Activated naive CD4-positive, alpha-beta T cell treated with anti-CD3 and anti-CD28 coated beads, Interleukin-2, amount 50 U/mL, for 72 hours (primary cell): ENCODE measurements around the gene SH2D1B. TPM values are rescaled to one million over a fixed set of nuclear protein-coding genes. Genes with fewer than 3 reads are reported as not detected.

Experiments
- ATAC-seq, 2 donors: fragments of 150-1000 bp; cut with Tn5 transposase; 2 replicates each; pipeline ENCODE4 v1.10.0; 2021; ENCODE audit warnings: mild to moderate bottlenecking in 2 of 2, moderate library complexity in 2 of 2
- DNase-seq, 2 donors: peaks; one replicate each; pipeline ENCODE4 v3.0.0; 2021 to 2022; ENCODE audit warnings: low spot score in 2 of 2
- H3K27ac Mint-ChIP-seq, 2 donors: one replicate each; pipeline ENCODE4 v1.8.0; 2022; ENCODE audit warnings: mild to moderate bottlenecking in 2 of 2, mixed read lengths in 2 of 2
- H3K36me3 Mint-ChIP-seq, 2 donors: one replicate each; pipeline ENCODE4 v1.8.0; 2022; ENCODE audit warnings: mixed read lengths in 2 of 2
- H3K9me3 Mint-ChIP-seq, 2 donors: one replicate each; pipeline ENCODE4 v1.8.0; 2022; ENCODE audit warnings: mixed read lengths in 2 of 2
- total RNA-seq, 2 donors: library from RNA; stranded (reverse); gene quantifications; one replicate each; pipeline ENCODE4 v1.2.3, GENCODE V29; 2022

The SH2D1B gene
- total RNA-seq, 2 donors from 2014 or later = 0.18 TPM; not detected in 1

DNA sequence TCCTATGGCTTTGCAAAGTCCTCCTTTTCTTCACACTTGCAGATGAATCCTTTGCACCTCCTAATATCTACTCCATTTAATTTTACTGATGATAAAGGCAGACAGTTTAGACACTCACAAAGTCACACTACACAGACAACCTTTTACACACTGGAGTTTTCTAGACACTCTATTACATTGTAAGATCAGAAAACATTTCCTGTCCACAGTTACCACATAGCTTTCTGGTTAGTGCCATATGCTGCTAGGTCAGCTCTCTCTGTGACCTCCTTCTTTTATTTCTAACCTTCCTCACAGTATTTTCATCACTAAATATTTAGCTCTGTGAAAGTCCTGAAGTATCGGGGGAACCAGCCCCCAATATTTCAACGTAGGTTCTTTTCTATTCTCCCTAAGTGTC, 5.1 kb downstream of the SH2D1B start:
- Mint-ChIP-seq H3K27ac (no peak overlapping the region), H3K9me3 (no peaks in the 10 kb centered on the region), H3K36me3 (no peaks in the 10 kb centered on the region)
- DNase-seq (no peak), ATAC-seq (no peak)

GRCh38 chr1:162405800-162406199, 6.1 kb downstream of the SH2D1B start:
- H3K9me3 Mint-ChIP-seq = no peaks in the 10 kb centered on the region
- no peak for ATAC-seq
- no peak for DNase-seq
- no peak overlapping the region for H3K27ac Mint-ChIP-seq
- no peaks in the 10 kb centered on the region for H3K36me3 Mint-ChIP-seq

DNA sequence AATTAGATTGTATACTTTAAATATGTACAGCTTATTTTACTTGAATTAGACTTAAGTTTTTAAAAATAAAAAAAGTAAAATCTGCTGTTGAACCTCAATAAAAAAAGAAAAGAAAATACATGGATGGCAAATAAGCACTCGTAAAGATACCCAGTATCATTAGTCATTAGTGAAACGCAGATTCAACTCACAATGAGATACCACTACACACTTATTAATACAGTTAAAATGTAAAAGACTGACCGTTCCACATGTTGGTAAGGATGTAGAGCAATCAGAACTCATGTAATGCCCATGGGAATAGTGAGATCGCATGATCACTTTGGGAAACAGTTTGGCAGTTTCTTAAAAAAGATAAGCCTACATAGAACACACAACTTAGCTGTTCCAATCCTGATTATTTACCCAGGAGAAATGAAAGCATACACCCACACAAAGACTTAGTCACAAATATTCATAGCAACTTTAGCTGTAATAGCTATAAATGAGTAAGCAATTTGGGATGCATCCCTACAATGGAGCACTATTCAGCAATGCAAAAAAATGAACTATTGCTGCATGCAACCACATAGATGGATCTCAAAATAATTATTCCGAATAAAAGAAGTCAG, 7.3 kb downstream of the SH2D1B start:
- H3K9me3 Mint-ChIP-seq = no peaks in the 10 kb centered on the region
- ATAC-seq = no peak
- H3K27ac Mint-ChIP-seq = no peak overlapping the region

GRCh38 chr1:162400790-162401355, 11.1 kb downstream of the SH2D1B start:
- Mint-ChIP-seq H3K9me3 (no peaks in the 10 kb centered on the region), H3K27ac (no peak overlapping the region), H3K36me3 (no peaks in the 10 kb centered on the region)
- ATAC-seq (no peak), DNase-seq (no peak)

More for the DNA sequence above, 7.3 kb downstream of the SH2D1B start:
- DNase-seq = no peak
- no peaks in the 10 kb centered on the region for H3K36me3 Mint-ChIP-seq

DNA sequence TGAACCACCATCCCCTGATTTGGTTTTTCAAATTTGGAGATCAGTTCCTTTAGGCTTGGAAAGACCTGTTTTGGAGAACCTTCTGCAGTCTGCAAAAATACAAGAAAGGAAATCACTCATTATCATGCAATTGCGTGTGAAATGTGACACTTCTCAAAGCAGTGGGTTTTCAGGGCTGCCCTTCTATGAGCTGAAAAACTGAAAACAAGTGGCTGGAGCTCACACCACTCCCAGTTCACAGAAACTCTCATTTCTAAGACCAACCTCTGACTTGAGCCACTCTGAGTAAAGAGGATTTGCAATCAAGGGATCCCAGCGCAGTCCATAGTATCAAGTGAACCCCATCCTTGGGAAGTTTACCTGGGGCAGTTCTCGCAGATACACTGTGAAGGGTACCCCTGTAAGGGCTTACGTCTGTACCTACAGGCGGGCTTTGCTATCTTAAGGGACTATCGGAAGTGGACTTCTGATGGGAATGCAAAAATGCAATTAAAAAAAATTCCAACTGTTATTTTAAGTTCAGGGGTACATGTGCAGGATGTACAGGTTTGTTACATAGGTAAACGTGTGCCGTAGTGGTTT, 12.8 kb downstream of the SH2D1B start:
- ATAC-seq = no peak
- no peak overlapping the region for H3K27ac Mint-ChIP-seq
- H3K9me3 Mint-ChIP-seq = no peaks in the 10 kb centered on the region
- no peak for DNase-seq
- no peaks in the 10 kb centered on the region for H3K36me3 Mint-ChIP-seq

GRCh38 chr1:162397943-162398560, 13.9 kb downstream of the SH2D1B start:
- Mint-ChIP-seq H3K9me3 (no peaks in the 10 kb centered on the region), H3K27ac (no peak overlapping the region), H3K36me3 (no peaks in the 10 kb centered on the region)
- DNase-seq = no peak
- ATAC-seq = no peak

DNA sequence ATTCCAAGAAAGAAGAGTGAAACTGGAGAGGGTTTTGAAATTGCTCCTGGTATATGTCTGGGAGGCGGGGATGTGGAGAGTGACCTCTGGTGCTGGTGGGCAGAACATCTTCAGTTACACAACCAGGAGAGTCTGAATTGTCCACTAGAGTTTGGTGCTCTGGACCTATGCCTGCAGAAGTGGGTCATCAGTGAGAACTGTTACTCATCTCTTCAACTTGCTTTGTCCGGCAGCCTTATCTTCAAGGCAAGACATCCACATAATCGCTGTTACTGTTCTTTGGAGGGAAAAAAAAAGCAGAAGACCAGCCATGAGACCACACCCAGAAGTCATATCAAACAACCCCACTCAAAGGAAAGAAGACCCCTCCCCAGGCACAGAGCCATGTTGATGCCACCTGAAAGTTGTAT, 14.9 kb downstream of the SH2D1B start:
- Mint-ChIP-seq H3K9me3 (no peaks in the 10 kb centered on the region), H3K27ac (no peak overlapping the region), H3K36me3 (no peaks in the 10 kb centered on the region)
- ATAC-seq (no peak), DNase-seq (no peak)

- DNase-seq (no peak), ATAC-seq (no peak)
- H3K9me3 Mint-ChIP-seq = no peaks in the 10 kb centered on the region
- no peak overlapping the region for H3K27ac Mint-ChIP-seq
- H3K36me3 Mint-ChIP-seq = no peaks in the 10 kb centered on the region
Measured at GRCh38 chr1:162396201-162396906, 15.6 kb downstream of the SH2D1B start.

GRCh38 chr1:162391790-162392563, 20.0 kb downstream of the SH2D1B start:
- ATAC-seq (no peak), DNase-seq (no peak)
- H3K9me3 Mint-ChIP-seq = no peaks in the 10 kb centered on the region
- no peak overlapping the region for H3K27ac Mint-ChIP-seq
- H3K36me3 Mint-ChIP-seq = no peaks in the 10 kb centered on the region

DNA sequence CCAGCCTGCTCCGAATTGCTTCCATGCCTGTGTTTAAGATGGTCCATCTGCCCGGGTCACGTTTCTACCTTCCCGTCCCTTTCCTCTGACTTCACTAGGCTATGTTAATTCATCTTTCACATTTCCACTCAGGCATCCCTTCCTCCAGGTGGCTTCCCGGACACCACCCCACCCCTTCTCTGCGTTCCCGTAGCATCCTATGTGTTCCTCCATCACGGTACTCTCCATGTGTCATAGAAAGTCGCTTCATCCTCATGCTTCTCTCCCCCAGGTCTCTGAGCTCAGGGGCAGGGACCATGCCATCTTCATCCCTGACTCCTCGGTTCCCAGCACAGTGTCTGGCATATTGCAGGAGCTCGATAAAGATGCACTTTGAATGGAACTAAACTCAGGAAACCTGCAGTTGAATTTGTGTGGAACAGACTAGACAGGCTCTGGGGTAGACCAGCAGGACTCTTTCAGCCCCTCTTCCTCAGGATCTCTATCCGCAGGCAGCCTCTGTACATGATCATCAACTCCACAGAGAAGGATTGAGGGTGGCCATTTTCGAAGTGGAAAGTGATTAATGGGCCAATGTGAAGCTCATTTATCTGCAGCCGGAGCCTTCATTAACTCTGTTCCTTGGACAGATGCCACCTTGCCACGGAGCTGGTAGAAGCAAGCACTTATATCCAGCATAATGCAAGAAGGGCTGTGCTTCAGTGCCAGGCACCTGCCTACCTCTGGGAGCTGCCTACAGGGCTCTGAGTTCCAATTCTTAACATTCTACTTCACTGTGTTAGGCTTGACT, 21.3 kb downstream of the SH2D1B start:
- Mint-ChIP-seq H3K36me3 (no peaks in the 10 kb centered on the region), H3K27ac (no peak overlapping the region), H3K9me3 (no peaks in the 10 kb centered on the region)
- DNase-seq = no peak
- no peak for ATAC-seq

DNA sequence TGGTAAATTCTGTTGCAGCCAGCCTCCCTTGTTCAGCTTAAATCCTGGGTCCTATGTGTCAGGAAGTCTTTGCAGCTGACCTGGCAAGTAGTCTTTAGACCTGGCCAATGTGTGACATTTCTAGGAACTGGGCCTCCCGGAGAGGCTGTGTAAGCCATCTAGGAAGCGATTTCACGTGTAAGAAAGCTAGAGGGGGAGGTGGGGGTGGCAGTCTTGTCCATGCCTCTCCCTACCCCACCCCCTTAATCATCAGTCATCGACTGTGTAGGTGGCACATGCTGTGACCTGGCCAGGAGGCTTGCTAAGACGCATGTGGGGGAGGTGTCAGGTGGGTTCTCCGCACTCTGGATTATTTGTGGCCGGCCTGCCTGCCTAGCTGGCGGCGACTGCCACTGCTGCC, 22.0 kb downstream of the SH2D1B start:
- no peak for DNase-seq
- H3K9me3 Mint-ChIP-seq = no peaks in the 10 kb centered on the region
- H3K27ac Mint-ChIP-seq = no peak overlapping the region
- no peaks in the 10 kb centered on the region for H3K36me3 Mint-ChIP-seq
- no peak for ATAC-seq

- no peak for DNase-seq
- ATAC-seq = no peak
- no peak overlapping the region for H3K27ac Mint-ChIP-seq
Measured at GRCh38 chr1:162389021-162389818, 22.7 kb downstream of the SH2D1B start.

GRCh38 chr1:162388615-162389014, 23.3 kb downstream of the SH2D1B start:
- H3K36me3 Mint-ChIP-seq = no peaks in the 10 kb centered on the region
- no peaks in the 10 kb centered on the region for H3K9me3 Mint-ChIP-seq
- ATAC-seq (no peak), DNase-seq (no peak)
- no peak overlapping the region for H3K27ac Mint-ChIP-seq

More at GRCh38 chr1:162389021-162389818, 22.7 kb downstream of the SH2D1B start:
- Mint-ChIP-seq H3K36me3 (no peaks in the 10 kb centered on the region), H3K9me3 (no peaks in the 10 kb centered on the region)

GRCh38 chr1:162388083-162388594, 23.8 kb downstream of the SH2D1B start:
- no peak for ATAC-seq
- Mint-ChIP-seq H3K36me3 (no peaks in the 10 kb centered on the region), H3K27ac (no peak overlapping the region), H3K9me3 (no peaks in the 10 kb centered on the region)
- DNase-seq = no peak
